CD14-positive monocyte (primary cell): ENCODE measurements around the gene TP73. TPM values are rescaled to one million over a fixed set of nuclear protein-coding genes. Genes with fewer than 3 reads are reported as not detected.

Experiments
- DNase-seq, 3 donors: peaks; one replicate each; pipeline ENCODE4 v3.0.0-alpha.2; 2011 to 2022
- H2AFZ ChIP-seq: 2 replicates; pipeline ENCODE4 v1.6.0; 2012; ENCODE audit warnings: mild to moderate bottlenecking, low read depth, low read length, inconsistent platforms; ENCODE audit not compliant: insufficient read depth, poor library complexity, severe bottlenecking
- H3K27ac ChIP-seq, 2 donors: 1 replicate in 1 of 2; 2 replicates in 1 of 2; pipeline ENCODE4 v1.5.1; 2012 to 2013; ENCODE audit warnings: low read length in 2 of 2, control low read depth in 1 of 2, inconsistent platforms in 1 of 2, low read depth in 1 of 2, mild to moderate bottlenecking in 1 of 2
- H3K27me3 ChIP-seq, 2 donors: one replicate each; pipeline versions ENCODE4 v1.6.0 to v1.6.1; 2011 to 2013; ENCODE audit warnings: low read length in 2 of 2; ENCODE audit not compliant: control insufficient read depth in 2 of 2, insufficient read depth in 2 of 2
- H3K36me3 ChIP-seq, 2 donors: replicated peaks in 1 of 2; 1 replicate in 1 of 2; 2 replicates in 1 of 2; pipeline versions ENCODE4 v1.5.1 to v1.6.1; 2012 to 2013; ENCODE audit warnings: low read length in 2 of 2, control low read depth in 1 of 2, inconsistent platforms in 1 of 2, mild to moderate bottlenecking in 1 of 2; ENCODE audit not compliant: insufficient read depth in 2 of 2, control insufficient read depth in 1 of 2
- H3K4me1 ChIP-seq, 2 donors: 1 replicate in 1 of 2; 2 replicates in 1 of 2; pipeline versions ENCODE4 v1.5.1 to v1.6.1; 2012 to 2013; ENCODE audit warnings: low read length in 2 of 2, control low read depth in 1 of 2, inconsistent platforms in 1 of 2, mild to moderate bottlenecking in 1 of 2, moderate library complexity in 1 of 2; ENCODE audit not compliant: insufficient read depth in 2 of 2, control insufficient read depth in 1 of 2
- H3K4me2 ChIP-seq: replicated peaks from 2 replicates; pipeline ENCODE3; 2012; ENCODE audit warnings: low read length, moderate library complexity, mild to moderate bottlenecking; ENCODE audit not compliant: poor library complexity, severe bottlenecking; ENCODE audit errors: extremely low read depth
- H3K4me3 ChIP-seq, 3 experiments: fragments of 200-600 bp in 1 of 3; sonication (generic) in 1 of 3; replicated peaks in 1 of 3; 1 replicate in 2 of 3; 2 replicates in 1 of 3; pipeline ENCODE4 v1.5.1; 2011 to 2013; ENCODE audit warnings: low read length in 3 of 3, mild to moderate bottlenecking in 3 of 3, control low read depth in 2 of 3, low read depth in 2 of 3, inconsistent platforms in 1 of 3, moderate library complexity in 1 of 3
- H3K79me2 ChIP-seq: 2 replicates; pipeline ENCODE4 v1.6.0; 2012; ENCODE audit warnings: mild to moderate bottlenecking, control low read depth, inconsistent platforms, low read length, moderate library complexity; ENCODE audit not compliant: insufficient read depth
- H3K9ac ChIP-seq: 2 replicates; pipeline ENCODE4 v1.6.0; 2017; ENCODE audit warnings: low read length, mild to moderate bottlenecking; ENCODE audit not compliant: insufficient read depth, poor library complexity, severe bottlenecking
- H3K9me3 ChIP-seq, 2 donors: replicated peaks in 1 of 2; 1 replicate in 1 of 2; 2 replicates in 1 of 2; pipeline versions ENCODE4 v1.5.1 to v1.6.1; 2012 to 2013; ENCODE audit warnings: low read length in 2 of 2, control low read depth in 1 of 2; ENCODE audit not compliant: control insufficient read depth in 1 of 2, insufficient read depth in 1 of 2
- H4K20me1 ChIP-seq: 2 replicates; pipeline ENCODE4 v1.6.0; 2012; ENCODE audit warnings: mild to moderate bottlenecking, low read length, control low read depth, moderate library complexity; ENCODE audit not compliant: insufficient read depth
- H3K27ac Mint-ChIP-seq, 7 donors: one replicate each; pipeline ENCODE4 v1.8.0; 2020; ENCODE audit warnings: mild to moderate bottlenecking in 7 of 7, mixed read lengths in 7 of 7, moderate library complexity in 6 of 7, inconsistent platforms in 2 of 7
- H3K27me3 Mint-ChIP-seq, 3 donors: one replicate each; pipeline ENCODE4 v1.8.0; 2021 to 2022; ENCODE audit warnings: low read depth in 3 of 3, mild to moderate bottlenecking in 3 of 3, mixed read lengths in 3 of 3, moderate library complexity in 3 of 3, inconsistent platforms in 1 of 3
- H3K36me3 Mint-ChIP-seq, 2 donors: one replicate each; pipeline ENCODE4 v1.8.0; 2020; ENCODE audit warnings: mixed read lengths in 2 of 2, inconsistent platforms in 1 of 2, mild to moderate bottlenecking in 1 of 2
- H3K4me1 Mint-ChIP-seq: one replicate; pipeline ENCODE4 v1.8.0; 2020; ENCODE audit warnings: mild to moderate bottlenecking, mixed read lengths
- H3K4me3 Mint-ChIP-seq, 2 donors: one replicate each; pipeline ENCODE4 v1.8.0; 2020; ENCODE audit warnings: mild to moderate bottlenecking in 2 of 2, mixed read lengths in 2 of 2, moderate library complexity in 1 of 2
- H3K9me3 Mint-ChIP-seq, 7 donors: one replicate each; pipeline ENCODE4 v1.8.0; 2020 to 2022; ENCODE audit warnings: mixed read lengths in 7 of 7, mild to moderate bottlenecking in 6 of 7, moderate library complexity in 6 of 7, inconsistent platforms in 2 of 7
- CTCF ChIP-seq: fragments of 200-600 bp; IDR thresholded peaks from one replicate; pipeline ENCODE4 v1.8.0; 2022; ENCODE audit warnings: antibody characterized with exemption, mild to moderate bottlenecking
- WGBS: methylation state at CpG from one replicate; pipeline ENCODE4 v1.1.5; 2013; ENCODE audit warnings: missing lambda C conversion rate; ENCODE audit not compliant: insufficient coverage; 5-methylcytosine and 5-hydroxymethylcytosine counted together
- intact Hi-C, 2 donors: fragments of 100-400 bp; cut with micrococcal nuclease; formaldehyde crosslinking; loops; one replicate each; pipeline versions ENCODE4 v1.15.0 to v1.15.1; 2023
- polyA plus RNA-seq, 3 donors: library from polyadenylated mRNA; depleted of rRNA in 1 of 3; unstranded in 2 of 3; stranded (reverse) in 1 of 3; fragments of 300-500 nt in 2 of 3; fragments of >200 nt in 1 of 3; fragmentation: Illumina TruSeq in 2 of 3; gene quantifications; 1 replicate in 2 of 3; 2 replicates in 1 of 3; pipeline ENCODE4 v1.2.3, GENCODE V29; 2012 to 2021

Gene TP73
- polyA plus RNA-seq, 3 donors, result 0.21 to 0.42 TPM; not detected in 1

- H3K9me3 ChIP-seq, result no peaks in the 10 kb centered on the region
- Mint-ChIP-seq H3K36me3 (no peaks in the 10 kb centered on the region), H3K4me1 (peaks cover 28% of the 10 kb centered on the region), H3K27ac (no peak overlapping the region), H3K27me3 (peaks cover 17 to 29% (median 24%) of the 10 kb centered on the region in 3 donors), H3K4me3 (no peak overlapping the region), H3K9me3 (no peaks in the 10 kb centered on the region)
- H3K4me1 ChIP-seq, result peaks cover 24 to 33% of the 10 kb centered on the region in 2 donors
- WGBS, result 36% methylated on average over 15 of the region's 22 CpGs
- TF ChIP-seq CTCF, result no peak
- H2AFZ ChIP-seq, result peak overlapping the region; percentile 21
- no peak overlapping the region for H3K27ac ChIP-seq
- H3K9ac ChIP-seq, result no peak overlapping the region
- no peaks in the 10 kb centered on the region for H3K36me3 ChIP-seq
- no peak overlapping the region for H3K4me3 ChIP-seq
- no peaks in the 10 kb centered on the region for H4K20me1 ChIP-seq
- H3K27me3 ChIP-seq, result peaks cover 0 to 19% of the 10 kb centered on the region in 2 donors
- DNase-seq, result no peak
- no peak overlapping the region for H3K4me2 ChIP-seq
- intact Hi-C loops, result no loop called here
- H3K79me2 ChIP-seq, result no peaks in the 10 kb centered on the region
Observed at GRCh38 chr1:3609016-3609768, 43.1 kb upstream of the TP73 start.

GRCh38 chr1:3609769-3610526 lies 42.4 kb upstream of the TP73 start:
- TF ChIP-seq CTCF, result no peak
- H3K4me3 ChIP-seq, result peak overlapping the region in 1 of 3 experiments; percentile 73
- Mint-ChIP-seq H3K36me3 (no peaks in the 10 kb centered on the region), H3K27ac (peak overlapping the region in 1 of 7 donors; percentile 63), H3K4me3 (peak overlapping the region in 1 of 2 donors; percentile 82), H3K27me3 (peaks cover 17 to 33% (median 24%) of the 10 kb centered on the region in 3 donors), H3K4me1 (peaks cover 28% of the 10 kb centered on the region), H3K9me3 (peaks cover 0 to 1% (median 0%) of the 10 kb centered on the region in 7 donors)
- H3K9me3 ChIP-seq, result no peaks in the 10 kb centered on the region
- H3K27ac ChIP-seq, result no peak overlapping the region
- H2AFZ ChIP-seq, result peak overlapping the region; percentile 67
- no peak overlapping the region for H3K9ac ChIP-seq
- no peak for DNase-seq
- H3K27me3 ChIP-seq, result peaks cover 0 to 19% of the 10 kb centered on the region in 2 donors
- no peaks in the 10 kb centered on the region for H3K36me3 ChIP-seq
- peak overlapping the region; percentile 81 for H3K4me2 ChIP-seq
- H3K79me2 ChIP-seq, result no peaks in the 10 kb centered on the region
- 43% methylated on average over 20 of the region's 24 CpGs for WGBS
- no peaks in the 10 kb centered on the region for H4K20me1 ChIP-seq
- peaks cover 24 to 33% of the 10 kb centered on the region in 2 donors for H3K4me1 ChIP-seq
- intact Hi-C loops, result no loop called here
